Gastroesophageal sphincter (tissue), 4 donors: ENCODE results near the gene TBC1D8. TPM values are rescaled to one million over a fixed set of nuclear protein-coding genes. Genes with fewer than 3 reads are reported as not detected.

Experiments used
- ATAC-seq: fragments of 150-250 bp; one replicate; pipeline ENCODE4 v1.9.1; 2016; ENCODE audit warnings: mild to moderate bottlenecking, moderate library complexity
- H3K27ac ChIP-seq, 4 donors: fragments of 200-600 bp; sonication (generic) in 3 of 4; 1 replicate in 3 of 4; 2 replicates in 1 of 4; pipeline ENCODE4 v1.5.1; 2016 to 2019
- H3K27me3 ChIP-seq: fragments of 200-600 bp; sonication (generic); one replicate; pipeline ENCODE4 v1.5.1; 2019
- H3K36me3 ChIP-seq, 2 donors: fragments of 200-600 bp; sonication (generic); one replicate each; pipeline ENCODE4 v1.5.1; 2019; ENCODE audit warnings: control low read depth in 1 of 2
- H3K4me1 ChIP-seq, 3 donors: fragments of 200-600 bp; sonication (generic); 1 replicate in 2 of 3; 2 replicates in 1 of 3; pipeline ENCODE4 v1.5.1; 2016 to 2019; ENCODE audit warnings: control low read depth in 2 of 3
- H3K4me3 ChIP-seq, 2 donors: fragments of 200-600 bp; sonication (generic); one replicate each; pipeline ENCODE4 v1.5.1; 2019; ENCODE audit warnings: mild to moderate bottlenecking in 1 of 2, moderate library complexity in 1 of 2
- H3K9me3 ChIP-seq, 3 donors: fragments of 200-600 bp; sonication (generic); one replicate each; pipeline ENCODE4 v1.5.1; 2017 to 2019; ENCODE audit warnings: control low read depth in 2 of 3
- EP300 ChIP-seq: sonication (generic); formaldehyde crosslinking; IDR thresholded peaks from one replicate; pipeline ENCODE4 v1.6.1; 2017; ENCODE audit warnings: antibody characterized with exemption, mild to moderate bottlenecking
- POLR2A ChIP-seq, 2 donors: fragments of 450-650 bp; IDR thresholded peaks; one replicate each; pipeline ENCODE4 v1.6.1; 2017; ENCODE audit warnings: antibody characterized with exemption in 2 of 2, mild to moderate bottlenecking in 2 of 2, moderate library complexity in 1 of 2
- POLR2AphosphoS5 ChIP-seq: sonication (generic); formaldehyde crosslinking; IDR thresholded peaks from one replicate; pipeline ENCODE4 v1.6.1; 2017; ENCODE audit warnings: antibody characterized with exemption
- WGBS, 2 donors: methylation state at CpG; one replicate each; pipeline ENCODE4 v1.1.5; 2018; ENCODE audit warnings: low coverage in 1 of 2; 5-methylcytosine and 5-hydroxymethylcytosine counted together
- total RNA-seq, 4 donors: library from RNA; depleted of rRNA; stranded (reverse); fragments of >200 nt; gene quantifications; one replicate each; pipeline ENCODE4 v1.1.0, GENCODE V29; 2016
- TF ChIP-seq, protein P1 (sequence below), 4 experiments: fragments of 200-600 bp in 2 of 4; fragments of 450-650 bp in 2 of 4; sonication (generic) in 1 of 4; IDR thresholded peaks; one replicate each; pipeline ENCODE4 v1.5.1; 2017 to 2019; ENCODE audit warnings: antibody characterized with exemption in 4 of 4, mild to moderate bottlenecking in 2 of 4, moderate library complexity in 2 of 4

The TBC1D8 gene
- total RNA-seq, 4 donors from 2014 or later, result 14.9 to 45.5 (median 32.6) TPM

DNA sequence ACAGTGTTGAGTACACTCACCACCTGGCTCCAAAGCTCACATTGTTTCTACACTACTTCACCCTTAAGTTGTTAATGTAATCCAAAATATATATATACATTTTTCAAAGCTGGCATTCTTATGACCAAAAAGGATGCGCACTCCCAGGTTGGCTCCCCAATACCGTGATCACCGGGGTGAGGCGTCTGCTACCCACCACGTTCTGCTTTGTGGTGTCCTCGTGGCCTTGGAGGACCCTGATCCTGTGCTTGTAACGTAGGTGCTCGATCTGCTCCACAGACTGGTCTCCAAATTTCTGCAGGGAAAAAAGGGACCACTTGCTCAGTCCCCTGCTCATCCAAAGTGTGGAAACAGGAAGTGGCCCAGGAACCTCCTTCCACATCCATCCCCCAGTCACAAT is 123.3 kb downstream of the TBC1D8 start:
- no peak overlapping the region for H3K4me3 ChIP-seq
- H3K9me3 ChIP-seq, result no peaks in the 10 kb centered on the region
- H3K27me3 ChIP-seq, result no peaks in the 10 kb centered on the region
- TF ChIP-seq, protein P1, sequence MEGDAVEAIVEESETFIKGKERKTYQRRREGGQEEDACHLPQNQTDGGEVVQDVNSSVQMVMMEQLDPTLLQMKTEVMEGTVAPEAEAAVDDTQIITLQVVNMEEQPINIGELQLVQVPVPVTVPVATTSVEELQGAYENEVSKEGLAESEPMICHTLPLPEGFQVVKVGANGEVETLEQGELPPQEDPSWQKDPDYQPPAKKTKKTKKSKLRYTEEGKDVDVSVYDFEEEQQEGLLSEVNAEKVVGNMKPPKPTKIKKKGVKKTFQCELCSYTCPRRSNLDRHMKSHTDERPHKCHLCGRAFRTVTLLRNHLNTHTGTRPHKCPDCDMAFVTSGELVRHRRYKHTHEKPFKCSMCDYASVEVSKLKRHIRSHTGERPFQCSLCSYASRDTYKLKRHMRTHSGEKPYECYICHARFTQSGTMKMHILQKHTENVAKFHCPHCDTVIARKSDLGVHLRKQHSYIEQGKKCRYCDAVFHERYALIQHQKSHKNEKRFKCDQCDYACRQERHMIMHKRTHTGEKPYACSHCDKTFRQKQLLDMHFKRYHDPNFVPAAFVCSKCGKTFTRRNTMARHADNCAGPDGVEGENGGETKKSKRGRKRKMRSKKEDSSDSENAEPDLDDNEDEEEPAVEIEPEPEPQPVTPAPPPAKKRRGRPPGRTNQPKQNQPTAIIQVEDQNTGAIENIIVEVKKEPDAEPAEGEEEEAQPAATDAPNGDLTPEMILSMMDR (IDR thresholded peaks at IDR 0.05), result no peak
- TF ChIP-seq POLR2AphosphoS5, result no peak
- no peak for ATAC-seq
- WGBS, 2 donors, result 89 to 97% methylated on average over 3 to 7 of the region's 8 CpGs
- H3K27ac ChIP-seq, result no peak overlapping the region
- peaks cover 0 to 75% of the 10 kb centered on the region in 2 donors for H3K36me3 ChIP-seq
- H3K4me1 ChIP-seq, result peaks cover 0 to 5% (median 0%) of the 10 kb centered on the region in 3 donors

DNA sequence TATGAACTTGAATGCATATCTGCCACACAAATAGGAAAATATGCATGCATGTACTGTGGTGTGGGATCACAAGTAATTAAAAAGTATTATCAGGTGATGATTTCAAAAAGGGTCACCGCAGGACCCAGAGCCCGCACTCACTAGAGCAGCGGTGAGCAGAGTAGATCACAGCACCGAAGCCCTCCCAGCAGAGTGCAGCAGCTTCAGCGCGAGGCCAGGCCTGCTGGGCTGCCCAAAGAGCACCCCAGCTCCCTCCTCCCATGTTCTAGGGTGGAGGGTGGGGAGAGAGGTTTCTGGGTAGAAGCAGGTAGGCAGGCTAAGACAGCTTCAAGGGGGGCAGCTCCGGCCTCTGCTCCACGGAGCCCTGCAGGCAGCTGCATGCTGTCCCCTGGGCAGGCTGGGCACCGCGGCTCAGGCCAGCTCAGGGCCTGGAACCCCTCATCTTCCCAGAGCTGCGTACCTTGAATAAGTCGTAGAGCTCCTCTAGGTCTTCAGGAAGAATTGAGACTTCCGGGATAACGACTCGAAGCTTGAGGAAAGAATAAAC is 124.2 kb downstream of the TBC1D8 start:
- H3K4me3 ChIP-seq, result no peak overlapping the region
- 80 to 84% methylated on average over 7 to 8 of the region's 15 CpGs for WGBS, 2 donors
- no peak overlapping the region for H3K27ac ChIP-seq
- peaks cover 0 to 5% (median 0%) of the 10 kb centered on the region in 3 donors for H3K4me1 ChIP-seq
- H3K27me3 ChIP-seq, result no peaks in the 10 kb centered on the region
- H3K36me3 ChIP-seq, result peaks cover 0 to 75% of the 10 kb centered on the region in 2 donors
- TF ChIP-seq POLR2AphosphoS5, result no peak
- H3K9me3 ChIP-seq, result no peaks in the 10 kb centered on the region
- no peak for ATAC-seq

DNA sequence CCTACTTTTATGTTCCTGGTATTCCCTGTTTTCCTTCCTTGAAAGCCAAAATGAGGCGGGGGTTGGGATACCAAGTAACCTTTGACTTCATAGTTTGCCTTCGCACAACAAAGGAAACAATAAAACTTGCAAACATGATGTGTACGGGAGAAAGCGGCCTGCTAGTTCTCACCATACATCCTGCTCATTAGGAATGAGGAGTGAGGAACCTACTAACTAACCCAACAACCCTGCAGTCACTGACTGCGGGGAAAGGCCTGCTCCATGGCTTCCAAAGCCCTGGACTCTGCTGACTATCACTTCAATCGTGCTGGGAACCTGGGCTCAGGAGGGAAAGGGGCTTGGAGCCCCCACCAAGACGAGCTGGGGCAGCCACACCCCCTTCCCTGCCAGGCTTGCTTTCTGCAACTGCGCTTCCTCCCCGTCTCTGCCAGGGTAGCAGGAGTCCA is 124.9 kb downstream of the TBC1D8 start:
- Histone ChIP-seq H3K4me1 (peaks cover 0 to 5% (median 0%) of the 10 kb centered on the region in 3 donors), H3K4me3 (no peak overlapping the region), H3K36me3 (peaks cover 0 to 75% of the 10 kb centered on the region in 2 donors), H3K27ac (no peak overlapping the region), H3K27me3 (no peaks in the 10 kb centered on the region), H3K9me3 (no peaks in the 10 kb centered on the region)
- no peak for ATAC-seq
- no peak for TF ChIP-seq POLR2AphosphoS5
- no peak for TF ChIP-seq POLR2A (IDR thresholded peaks at IDR 0.05)
- no peak for TF ChIP-seq EP300
- TF ChIP-seq, protein P1 (IDR thresholded peaks at IDR 0.05), result no peak
- WGBS, 2 donors, result 60% methylated on average over 5 of the region's 9 CpGs; no CpG with 5 or more reads in 1 of the 2 donors

DNA sequence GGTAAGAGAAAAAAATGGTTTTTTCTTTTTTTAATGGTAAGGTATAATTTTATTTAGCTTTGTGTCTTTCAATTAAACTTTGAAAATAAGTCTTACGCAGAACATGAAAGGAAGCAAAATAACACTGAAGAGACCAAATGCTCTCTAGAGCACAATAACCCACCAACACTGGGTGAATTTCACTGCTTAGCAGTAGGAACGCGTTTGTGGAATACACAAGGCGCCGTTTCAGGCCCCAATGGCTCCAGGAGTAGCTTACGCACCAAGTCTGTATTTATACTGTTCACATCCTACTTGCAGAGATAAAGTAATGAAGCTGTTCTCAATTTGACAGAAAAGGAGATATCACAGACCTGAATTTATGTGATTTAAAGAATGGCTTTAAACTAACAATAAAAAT is 125.6 kb downstream of the TBC1D8 start:
- Histone ChIP-seq H3K9me3 (no peaks in the 10 kb centered on the region), H3K27me3 (no peaks in the 10 kb centered on the region), H3K4me3 (no peak overlapping the region), H3K36me3 (peaks cover 0 to 76% of the 10 kb centered on the region in 2 donors), H3K27ac (no peak overlapping the region), H3K4me1 (peaks cover 0 to 3% (median 0%) of the 10 kb centered on the region in 3 donors)
- WGBS, 2 donors, result 60 to 90% methylated on average over 5 to 6 of the region's 6 CpGs
- no peak for TF ChIP-seq EP300
- TF ChIP-seq POLR2AphosphoS5, result no peak
- ATAC-seq, result no peak

DNA sequence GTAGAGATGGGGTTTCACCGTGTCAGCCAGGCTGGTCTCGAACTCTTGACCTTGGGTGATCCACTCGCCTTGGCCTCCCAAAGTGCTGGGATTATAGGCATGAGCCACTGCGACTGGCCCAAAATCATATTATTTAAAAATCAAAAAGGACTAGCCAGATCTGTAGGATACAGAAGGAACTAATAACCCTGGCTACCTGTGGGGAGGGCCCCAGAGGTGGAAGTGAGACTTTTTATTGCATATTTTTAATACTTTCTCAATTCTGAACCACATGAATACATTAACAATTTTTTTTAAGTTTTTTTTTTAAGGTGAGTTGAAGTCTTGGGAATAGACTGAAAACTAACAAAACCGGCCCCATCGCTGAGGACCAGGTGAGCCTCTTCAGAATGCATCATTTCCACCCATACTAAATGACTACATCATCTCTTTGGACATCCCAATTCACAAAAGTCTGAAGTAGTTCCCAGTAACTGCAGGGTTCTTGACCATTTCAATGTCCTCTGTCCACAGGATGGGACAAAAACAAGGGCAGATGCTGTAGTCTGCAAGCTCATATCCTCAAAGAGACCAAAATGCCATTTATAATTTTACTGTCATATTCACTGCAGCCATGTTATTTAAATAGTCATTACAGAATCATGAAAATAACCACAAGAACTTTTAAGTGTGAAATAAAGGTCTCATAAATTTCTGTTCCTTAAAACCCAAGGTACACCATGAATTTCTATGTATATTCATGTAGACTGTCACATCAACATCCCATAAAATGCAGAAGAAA is 127.7 kb downstream of the TBC1D8 start:
- Histone ChIP-seq H3K27me3 (no peaks in the 10 kb centered on the region), H3K27ac (no peak overlapping the region), H3K4me1 (no peaks in the 10 kb centered on the region), H3K9me3 (no peaks in the 10 kb centered on the region), H3K4me3 (no peak overlapping the region), H3K36me3 (peaks cover 0 to 81% of the 10 kb centered on the region in 2 donors)
- TF ChIP-seq, protein P1 (IDR thresholded peaks at IDR 0.05), result no peak
- TF ChIP-seq EP300 (no peak), POLR2A (IDR thresholded peaks at IDR 0.05) (no peak), POLR2AphosphoS5 (no peak)
- ATAC-seq, result no peak
- 96 to 100% methylated on average over 2 to 6 of the region's 6 CpGs for WGBS, 2 donors

DNA sequence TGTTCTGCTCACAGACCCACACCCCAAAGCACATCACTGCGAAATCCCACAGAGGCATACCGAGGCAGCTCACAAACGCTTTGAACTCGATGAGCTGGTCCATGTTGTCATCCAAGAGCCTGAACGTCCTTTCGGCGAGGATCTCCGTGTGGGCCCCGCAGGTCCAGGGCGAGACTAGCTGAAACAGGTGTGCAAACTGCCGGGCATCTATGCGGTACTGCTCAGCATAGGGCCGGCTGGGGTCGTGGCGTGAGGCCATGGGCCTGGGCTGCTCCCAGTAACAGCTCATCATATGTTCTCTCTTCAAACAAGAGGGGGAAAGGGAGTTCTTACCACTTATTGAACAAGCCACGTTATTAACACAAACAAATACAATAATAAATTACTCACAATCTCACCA is 129.0 kb downstream of the TBC1D8 start:
- peaks cover 0 to 79% of the 10 kb centered on the region in 2 donors for H3K36me3 ChIP-seq
- H3K27ac ChIP-seq, result no peak overlapping the region
- H3K27me3 ChIP-seq, result no peaks in the 10 kb centered on the region
- TF ChIP-seq POLR2AphosphoS5 (no peak), POLR2A (IDR thresholded peaks at IDR 0.05) (no peak), EP300 (no peak)
- TF ChIP-seq, protein P1 (IDR thresholded peaks at IDR 0.05), result no peak
- WGBS, 2 donors, result 67 to 72% methylated on average over 2 of the region's 16 CpGs
- H3K4me1 ChIP-seq, result no peaks in the 10 kb centered on the region
- no peaks in the 10 kb centered on the region for H3K9me3 ChIP-seq
- ATAC-seq, result no peak
- H3K4me3 ChIP-seq, result no peak overlapping the region
